Right hindlimb (tissue), 1 donor: Measurements from ENCODE around the gene NRXN2.

Experiments used
- DNase-seq: peaks from one replicate; pipeline ENCODE4 v3.0.0-alpha.2; 2018

The NRXN2 gene

GRCh38 chr11:64742889-64743590, 20.0 kb upstream of the NRXN2 start:
- peak; percentile 58 for DNase-seq

GRCh38 chr11:64742087-64742888, 19.3 kb upstream of the NRXN2 start:
- no peak for DNase-seq

GRCh38 chr11:64741375-64742086, 18.5 kb upstream of the NRXN2 start:
- DNase-seq, result no peak

- no peak for DNase-seq
These were observed 16.9 kb upstream of the NRXN2 start for GRCh38 chr11:64739871-64740270.

GRCh38 chr11:64736654-64737053, 13.7 kb upstream of the NRXN2 start:
- DNase-seq, result no peak

- no peak for DNase-seq
These were observed 12.8 kb upstream of the NRXN2 start for GRCh38 chr11:64735725-64736259.

GRCh38 chr11:64734811-64735724, 12.1 kb upstream of the NRXN2 start:
- no peak for DNase-seq

- DNase-seq, result no peak
These were observed 8.6 kb upstream of the NRXN2 start for GRCh38 chr11:64731601-64732000.

GRCh38 chr11:64729851-64730382, 6.9 kb upstream of the NRXN2 start:
- DNase-seq, result no peak

- DNase-seq, result no peak
These were observed 5.9 kb upstream of the NRXN2 start for GRCh38 chr11:64728757-64729365.

- no peak for DNase-seq
These were observed 4.0 kb upstream of the NRXN2 start for GRCh38 chr11:64726867-64727530.

- DNase-seq, result no peak
These were observed 3.2 kb upstream of the NRXN2 start for GRCh38 chr11:64726211-64726641.

GRCh38 chr11:64724863-64725532, 2.0 kb upstream of the NRXN2 start:
- DNase-seq, result no peak

- no peak for DNase-seq
These were observed 1.2 kb upstream of the NRXN2 start for GRCh38 chr11:64723907-64724862.

GRCh38 chr11:64722141-64723065, 594 bp downstream of the NRXN2 start:
- DNase-seq, result no peak

GRCh38 chr11:64721359-64721699, 1.7 kb downstream of the NRXN2 start:
- DNase-seq, result no peak

GRCh38 chr11:64720640-64721358, 2.2 kb downstream of the NRXN2 start:
- no peak for DNase-seq
